GM23248 (cell line): Measurements from ENCODE around the gene SLC35F5. TPM values are rescaled to one million over a fixed set of nuclear protein-coding genes. Genes with fewer than 3 reads are reported as not detected.
A peak's percentile ranks its signal among the peaks of the same experiment; 100 is the strongest.

Experiments
- DNase-seq: peaks from one replicate; pipeline ENCODE4 v3.0.0-alpha.2; 2015
- H2AFZ ChIP-seq: fragments of 200-600 bp; sonication (generic); 2 replicates; pipeline ENCODE4 v1.6.1; 2016; ENCODE audit warnings: antibody characterized with exemption
- H3F3A ChIP-seq: fragments of 200-600 bp; sonication (generic); 2 replicates; pipeline ENCODE4 v1.6.1; 2016; ENCODE audit warnings: mild to moderate bottlenecking, antibody characterized with exemption, mixed run types; ENCODE audit not compliant: insufficient read depth
- H3K27ac ChIP-seq: fragments of 200-600 bp; sonication (generic); 2 replicates; pipeline ENCODE4 v1.5.1; 2016; ENCODE audit warnings: mild to moderate bottlenecking
- H3K27me3 ChIP-seq: fragments of 200-600 bp; sonication (generic); replicated peaks from 2 replicates; pipeline ENCODE4 v1.6.1; 2016; ENCODE audit warnings: mild to moderate bottlenecking; ENCODE audit not compliant: insufficient read depth
- H3K36me3 ChIP-seq: fragments of 200-600 bp; sonication (generic); 2 replicates; pipeline ENCODE4 v1.6.1; 2016; ENCODE audit warnings: low read depth, mild to moderate bottlenecking
- H3K4me1 ChIP-seq: fragments of 200-600 bp; sonication (generic); 2 replicates; pipeline ENCODE4 v1.6.1; 2016; ENCODE audit warnings: mild to moderate bottlenecking; ENCODE audit not compliant: insufficient read depth
- H3K4me2 ChIP-seq: fragments of 200-600 bp; sonication (generic); one replicate; pipeline ENCODE4 v1.6.1; 2016; ENCODE audit warnings: mild to moderate bottlenecking; ENCODE audit not compliant: unreplicated experiment
- H3K4me3 ChIP-seq: fragments of 200-600 bp; sonication (generic); 2 replicates; pipeline ENCODE4 v1.5.1; 2016; ENCODE audit warnings: mild to moderate bottlenecking
- H3K79me2 ChIP-seq: fragments of 200-600 bp; sonication (generic); 2 replicates; pipeline ENCODE4 v1.6.1; 2016; ENCODE audit warnings: mild to moderate bottlenecking; ENCODE audit not compliant: insufficient read depth
- H3K9ac ChIP-seq: fragments of 200-600 bp; sonication (generic); 2 replicates; pipeline ENCODE4 v1.6.1; 2016; ENCODE audit warnings: mild to moderate bottlenecking
- H3K9me2 ChIP-seq: fragments of 200-600 bp; sonication (generic); 2 replicates; pipeline ENCODE4 v1.6.1; 2016; ENCODE audit warnings: mixed run types, mild to moderate bottlenecking, moderate library complexity; ENCODE audit not compliant: insufficient read depth
- H3K9me3 ChIP-seq: fragments of 200-600 bp; sonication (generic); one replicate; pipeline ENCODE4 v1.6.1; 2017; ENCODE audit warnings: low read depth
- H4K20me1 ChIP-seq: fragments of 200-600 bp; sonication (generic); 2 replicates; pipeline ENCODE4 v1.6.0; 2016; ENCODE audit not compliant: insufficient read depth
- EZH2 ChIP-seq: fragments of 200-600 bp; sonication (generic); IDR thresholded peaks from 2 replicates; pipeline ENCODE4 v1.6.1; 2018; ENCODE audit warnings: antibody characterized with exemption, mild to moderate bottlenecking; ENCODE audit not compliant: insufficient read depth, poor library complexity, severe bottlenecking
- EZH2phosphoT487 ChIP-seq: fragments of 200-600 bp; sonication (generic); IDR thresholded peaks from 2 replicates; pipeline ENCODE4 v1.6.1; 2018; ENCODE audit warnings: antibody characterized with exemption, moderate library complexity, mild to moderate bottlenecking, low read depth; ENCODE audit not compliant: insufficient read depth
- WGBS, 2 experiments: methylation state at CpG; one replicate each; pipeline ENCODE4 v1.1.6; 2015 to 2017; ENCODE audit warnings: low lambda C conversion rate in 2 of 2, low coverage in 1 of 2; ENCODE audit errors: missing lambda C conversion rate in 2 of 2; 5-methylcytosine and 5-hydroxymethylcytosine counted together
- in situ Hi-C: fragments of 300-500 bp; cut with MboI; formaldehyde crosslinking; loops from 2 replicates; pipeline ENCODE4 v1.15.0; 2020
- polyA plus RNA-seq: library from polyadenylated mRNA; unstranded; fragments of >200 nt; fragmentation: Nextera tagmentation; extraction: Ambion mirVana; gene quantifications from 2 replicates; pipeline ENCODE4 v1.2.1, GENCODE V29; 2016
- total RNA-seq: library from RNA; depleted of rRNA; stranded (reverse); fragments of >200 nt; shearing (Covaris generic); gene quantifications from 2 replicates; pipeline ENCODE4 v1.2.3, GENCODE V29; 2014

The SLC35F5 gene
- total and polyA plus RNA-seq, 2 experiments from 2014 or later: 97.0 to 146 TPM

- H4K20me1 ChIP-seq: no peaks in the 10 kb centered on the region
- in situ Hi-C loops: no loop called here
- no peak for DNase-seq
- peaks cover 44% of the 10 kb centered on the region for H3K36me3 ChIP-seq
- no peak overlapping the region for H3K4me3 ChIP-seq
- H3K27me3 ChIP-seq: no peaks in the 10 kb centered on the region
- peaks cover under 1% of the 10 kb centered on the region; the same call in 1 of the 2 replicates for H3F3A ChIP-seq
- no peak overlapping the region for H3K4me2 ChIP-seq
- no peaks in the 10 kb centered on the region for H3K9me3 ChIP-seq
- no peak overlapping the region for H3K9ac ChIP-seq
- WGBS, 2 experiments: 18 to 19% methylated on average over 3 of the region's 3 CpGs
- no peaks in the 10 kb centered on the region for H3K9me2 ChIP-seq
- TF ChIP-seq EZH2phosphoT487 (no peak), EZH2 (no peak)
- H2AFZ ChIP-seq: no peak overlapping the region
- H3K27ac ChIP-seq: no peak overlapping the region
- H3K79me2 ChIP-seq: no peaks in the 10 kb centered on the region
- no peaks in the 10 kb centered on the region for H3K4me1 ChIP-seq
Measured at GRCh38 chr2:113724010-113724409, 32.4 kb downstream of the SLC35F5 start.

GRCh38 chr2:113723411-113723810 is 33.0 kb downstream of the SLC35F5 start:
- Histone ChIP-seq H2AFZ (no peak overlapping the region), H3F3A (peaks cover 3% of the 10 kb centered on the region; the same call in 1 of the 2 replicates), H4K20me1 (no peaks in the 10 kb centered on the region), H3K4me2 (no peak overlapping the region), H3K4me1 (no peaks in the 10 kb centered on the region), H3K9ac (no peak overlapping the region), H3K27ac (no peak overlapping the region), H3K27me3 (no peaks in the 10 kb centered on the region), H3K79me2 (no peaks in the 10 kb centered on the region), H3K9me2 (no peaks in the 10 kb centered on the region), H3K36me3 (peaks cover 39% of the 10 kb centered on the region), H3K9me3 (no peaks in the 10 kb centered on the region), H3K4me3 (no peak overlapping the region)
- in situ Hi-C loops: no loop called here
- WGBS, 2 experiments: 98 to 100% methylated on average over 1 of the region's 1 CpG
- DNase-seq: no peak
- TF ChIP-seq EZH2phosphoT487: no peak
- no peak for TF ChIP-seq EZH2

GRCh38 chr2:113720167-113720566 is 36.3 kb downstream of the SLC35F5 start:
- no peaks in the 10 kb centered on the region for H3K9me2 ChIP-seq
- H3K4me2 ChIP-seq: no peak overlapping the region
- WGBS, 2 experiments: 67 to 69% methylated on average over 3 of the region's 3 CpGs
- no peak overlapping the region for H2AFZ ChIP-seq
- no peak for TF ChIP-seq EZH2phosphoT487
- no peak for TF ChIP-seq EZH2
- no peaks in the 10 kb centered on the region for H3K27me3 ChIP-seq
- no peaks in the 10 kb centered on the region for H4K20me1 ChIP-seq
- in situ Hi-C loops: no loop called here
- DNase-seq: peak; percentile 71
- no peaks in the 10 kb centered on the region for H3K79me2 ChIP-seq
- peaks cover 9% of the 10 kb centered on the region; the same call in 1 of the 2 replicates for H3K4me1 ChIP-seq
- no peak overlapping the region for H3K9ac ChIP-seq
- H3F3A ChIP-seq: peaks cover 23% of the 10 kb centered on the region; the same call in 1 of the 2 replicates
- no peaks in the 10 kb centered on the region for H3K9me3 ChIP-seq
- H3K27ac ChIP-seq: no peak overlapping the region
- H3K36me3 ChIP-seq: peaks cover 48% of the 10 kb centered on the region
- H3K4me3 ChIP-seq: no peak overlapping the region

GRCh38 chr2:113716291-113716690 is 40.2 kb downstream of the SLC35F5 start:
- H3K36me3 ChIP-seq: peaks cover 69% of the 10 kb centered on the region
- 74 to 78% methylated on average over 3 of the region's 3 CpGs for WGBS, 2 experiments
- H3K4me2 ChIP-seq: no peak overlapping the region
- in situ Hi-C loops: no loop called here
- H2AFZ ChIP-seq: no peak overlapping the region
- TF ChIP-seq EZH2phosphoT487 (no peak), EZH2 (no peak)
- no peaks in the 10 kb centered on the region for H3K27me3 ChIP-seq
- H3K4me3 ChIP-seq: no peak overlapping the region
- no peaks in the 10 kb centered on the region for H3K79me2 ChIP-seq
- H3K4me1 ChIP-seq: peaks cover 9% of the 10 kb centered on the region; the same call in 1 of the 2 replicates
- H3F3A ChIP-seq: peaks cover 23% of the 10 kb centered on the region; the same call in 1 of the 2 replicates
- H3K9ac ChIP-seq: no peak overlapping the region; the same call in 1 of the 2 replicates
- DNase-seq: peak; percentile 30
- H3K9me2 ChIP-seq: no peaks in the 10 kb centered on the region
- no peaks in the 10 kb centered on the region for H4K20me1 ChIP-seq
- H3K27ac ChIP-seq: peak overlapping the region; percentile 52
- no peaks in the 10 kb centered on the region for H3K9me3 ChIP-seq

- no peaks in the 10 kb centered on the region for H3K79me2 ChIP-seq
- no peak for TF ChIP-seq EZH2
- TF ChIP-seq EZH2phosphoT487: no peak
- H3K27me3 ChIP-seq: no peaks in the 10 kb centered on the region
- 95 to 98% methylated on average over 2 of the region's 2 CpGs for WGBS, 2 experiments
- H3K4me1 ChIP-seq: peaks cover 9% of the 10 kb centered on the region; the same call in 1 of the 2 replicates
- in situ Hi-C loops: no loop called here
- peaks cover 60% of the 10 kb centered on the region for H3K36me3 ChIP-seq
- no peak overlapping the region for H3K4me2 ChIP-seq
- H3K9ac ChIP-seq: no peak overlapping the region
- no peak for DNase-seq
- H3K27ac ChIP-seq: no peak overlapping the region
- H3K4me3 ChIP-seq: no peak overlapping the region
- H2AFZ ChIP-seq: no peak overlapping the region
- H4K20me1 ChIP-seq: no peaks in the 10 kb centered on the region
- peaks cover 20% of the 10 kb centered on the region; the same call in 1 of the 2 replicates for H3F3A ChIP-seq
- H3K9me3 ChIP-seq: no peaks in the 10 kb centered on the region
- H3K9me2 ChIP-seq: no peaks in the 10 kb centered on the region
Measured at GRCh38 chr2:113712941-113713340, 43.5 kb downstream of the SLC35F5 start.
